ENCODE data around the gene SPI1.
"Not testable (repeated sequence)": the region's sequence is repeated elsewhere in the genome, so short reads cannot be mapped to it uniquely, and the experiment has no call there.

The SPI1 gene

DNA sequence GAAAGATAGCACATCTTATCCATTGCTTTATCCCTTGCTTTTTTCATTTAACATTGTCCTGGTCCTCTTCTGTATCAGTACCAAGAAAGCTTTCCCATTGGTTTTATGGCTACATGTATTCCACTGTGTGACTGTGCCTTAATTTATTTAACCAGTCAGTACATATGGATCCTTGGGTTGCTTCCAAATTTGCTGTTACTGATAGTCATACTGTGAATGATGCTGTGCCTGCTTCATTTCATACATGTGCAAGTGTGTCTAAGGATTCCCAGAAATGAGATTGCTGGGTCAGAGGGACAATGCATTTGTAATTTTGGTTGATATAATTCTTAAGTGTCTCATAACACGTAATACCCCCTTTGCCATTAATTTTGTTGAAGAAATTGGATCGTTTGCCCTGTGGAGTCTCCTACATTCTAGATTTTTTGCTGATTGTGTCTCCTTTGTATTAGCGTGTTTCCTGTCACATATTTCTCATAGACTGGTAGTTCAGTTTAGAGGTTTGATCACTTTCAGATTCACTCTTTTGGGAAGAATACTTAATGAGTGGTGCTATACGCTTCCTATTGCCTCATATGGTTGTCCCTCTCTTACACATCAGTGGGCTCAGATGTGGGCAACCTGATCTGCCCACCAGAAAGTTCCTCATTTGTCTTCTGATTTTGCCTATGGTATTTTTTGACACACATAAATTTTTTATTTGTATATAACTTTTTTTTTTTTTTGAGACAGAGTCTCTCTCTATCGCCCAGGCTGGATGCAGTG is 61.1 kb downstream of the SPI1 start:
- DNase-seq: no peak

DNA sequence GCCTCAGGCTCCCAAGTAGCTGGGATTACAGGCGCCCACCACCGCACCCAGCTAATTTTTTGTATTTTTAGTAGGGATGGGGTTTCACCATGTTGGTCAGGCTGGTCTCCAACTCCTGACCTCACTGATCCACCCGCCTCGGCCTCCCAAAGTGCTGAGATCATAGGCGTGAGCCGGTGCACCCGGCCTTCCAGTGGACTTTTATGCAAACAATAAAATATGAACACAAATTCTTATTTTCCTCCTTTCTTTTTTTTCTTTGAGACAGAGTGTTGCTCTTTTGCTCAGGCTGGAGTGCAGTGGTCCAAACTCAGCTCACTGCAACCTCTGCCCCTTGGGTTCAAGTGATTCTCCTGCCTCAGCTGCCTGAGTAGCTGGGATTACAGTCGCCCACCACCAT is 61.8 kb downstream of the SPI1 start:
- DNase-seq: not testable (repeated sequence)

DNA sequence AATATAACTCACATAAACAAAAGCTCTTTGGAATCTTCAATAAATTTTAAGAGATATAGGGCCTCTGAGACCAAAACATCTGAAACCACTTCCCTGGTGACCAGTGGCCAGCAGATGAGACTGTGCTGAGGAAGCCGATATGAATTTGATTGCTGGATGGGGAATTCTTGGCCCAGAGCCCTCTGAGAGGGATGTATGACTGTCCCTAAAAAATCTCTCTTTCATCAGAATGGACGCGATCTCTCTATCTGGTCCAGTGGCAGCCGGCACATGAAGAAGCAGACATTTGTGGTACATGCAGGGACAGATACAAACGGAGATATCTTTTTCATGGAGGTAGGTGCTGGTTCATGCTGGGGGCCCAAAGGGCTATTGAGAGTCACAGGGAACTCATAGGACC is 63.4 kb downstream of the SPI1 start:
- peak; percentile 22 for DNase-seq

DNA sequence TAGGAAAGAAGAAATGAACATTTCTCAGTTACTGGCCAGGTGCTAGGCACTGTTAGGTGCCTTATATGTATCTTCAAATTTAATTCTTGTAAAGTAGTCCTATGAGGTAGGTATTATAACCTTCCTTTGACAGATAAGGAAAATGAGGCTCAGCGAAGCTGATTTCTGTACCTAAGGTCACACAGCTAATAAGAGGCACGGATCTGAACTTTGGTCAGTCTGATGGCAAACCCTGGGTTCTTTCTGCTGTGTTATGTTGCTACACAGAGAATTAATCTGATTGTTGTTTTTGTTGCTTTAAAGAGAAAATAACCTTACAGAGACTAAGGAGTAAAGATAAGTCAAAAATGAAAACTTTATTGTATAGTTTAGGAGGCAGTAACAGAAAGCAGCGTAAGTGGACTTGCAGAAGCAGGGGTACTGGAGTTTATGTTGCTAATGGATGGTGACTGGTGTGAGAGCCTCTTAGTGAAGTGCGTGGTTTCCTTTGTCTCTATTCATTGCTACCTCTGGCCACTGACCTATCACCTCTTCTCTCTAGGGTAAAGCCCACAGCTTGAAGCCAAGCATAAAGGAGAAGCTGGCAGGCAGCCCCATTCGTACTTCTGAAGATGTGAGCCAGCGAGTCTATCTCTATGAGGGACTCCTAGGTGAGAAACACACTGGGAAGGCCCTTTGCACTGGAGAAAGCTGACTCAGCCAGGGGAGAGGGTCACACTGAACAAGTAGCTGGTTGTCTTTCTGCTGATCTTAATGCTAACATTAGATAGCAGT is 70.1 kb downstream of the SPI1 start:
- DNase-seq: no peak

DNA sequence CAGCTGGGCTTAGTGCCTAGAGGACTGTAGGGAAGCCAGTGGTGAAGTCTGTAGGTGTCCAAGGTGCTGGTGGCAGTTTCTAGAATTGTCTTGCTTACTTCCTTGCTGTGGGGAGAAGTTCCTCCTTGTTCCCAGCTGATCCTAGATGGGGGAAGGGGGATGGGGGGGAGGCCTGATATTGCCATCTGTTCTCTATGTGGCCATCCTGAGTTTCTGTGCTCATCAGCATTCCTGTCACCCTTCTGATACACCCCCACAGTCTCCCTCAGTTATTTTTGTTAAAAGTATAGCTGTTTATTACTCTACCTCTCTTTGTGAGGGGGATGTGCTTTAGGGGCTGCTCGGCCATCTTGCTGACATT is 71.9 kb downstream of the SPI1 start:
- DNase-seq: no peak

DNA sequence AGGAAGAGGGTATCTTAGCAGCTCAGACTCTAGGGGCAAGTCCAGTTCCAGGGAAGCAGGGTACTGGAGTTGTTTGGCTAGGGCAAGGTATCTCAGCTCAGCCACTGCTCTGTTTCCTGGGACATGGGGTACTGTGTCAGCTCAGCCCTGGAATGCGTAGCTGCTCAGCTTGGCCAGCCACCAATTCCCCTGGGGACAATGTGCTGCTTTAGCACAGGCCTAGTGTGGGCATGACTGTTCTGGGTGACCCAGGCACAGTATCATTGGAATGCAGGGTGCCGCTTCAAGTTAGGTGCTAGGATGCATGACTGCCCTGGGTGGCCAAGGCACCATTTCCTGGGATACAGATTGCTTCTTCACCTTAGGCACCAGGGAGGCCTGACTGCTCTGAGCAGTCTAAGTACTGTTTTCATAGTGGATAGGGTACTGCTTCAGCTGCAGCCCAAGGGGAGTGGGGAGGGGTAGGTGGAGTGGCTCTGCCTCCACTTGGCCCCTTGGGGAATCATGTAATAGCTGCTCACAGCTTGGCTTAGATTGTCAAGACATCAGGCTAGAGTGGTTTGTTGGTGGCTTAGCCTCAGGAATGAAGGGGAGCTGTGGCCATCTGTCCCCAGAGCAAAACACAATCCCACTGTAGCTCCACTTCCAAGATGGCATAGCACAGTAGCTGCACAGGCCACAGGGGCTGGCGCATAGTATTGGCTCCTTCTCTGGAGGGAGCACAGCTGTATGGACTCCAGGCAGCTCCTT is 72.4 kb downstream of the SPI1 start:
- DNase-seq: peak; percentile 67
